Measurements from ENCODE around the gene NIM1K.
"Not testable (repeated sequence)": the region's sequence is repeated elsewhere in the genome, so short reads cannot be mapped to it uniquely, and the experiment has no call there.

Gene NIM1K

GRCh38 chr5:43191740-43192557 is at the start of gene NIM1K:
Gene NIM1K (plus strand): TSS chr5:43192225. CDS start chr5:43245776, 53,551 bp downstream.
- peak; percentile 69 for DNase-seq (ENCODE audit: low spot score)

- no peak for DNase-seq (ENCODE audit: low spot score)
Measured at GRCh38 chr5:43145071-43145470, 47.0 kb upstream of the NIM1K start.

DNA sequence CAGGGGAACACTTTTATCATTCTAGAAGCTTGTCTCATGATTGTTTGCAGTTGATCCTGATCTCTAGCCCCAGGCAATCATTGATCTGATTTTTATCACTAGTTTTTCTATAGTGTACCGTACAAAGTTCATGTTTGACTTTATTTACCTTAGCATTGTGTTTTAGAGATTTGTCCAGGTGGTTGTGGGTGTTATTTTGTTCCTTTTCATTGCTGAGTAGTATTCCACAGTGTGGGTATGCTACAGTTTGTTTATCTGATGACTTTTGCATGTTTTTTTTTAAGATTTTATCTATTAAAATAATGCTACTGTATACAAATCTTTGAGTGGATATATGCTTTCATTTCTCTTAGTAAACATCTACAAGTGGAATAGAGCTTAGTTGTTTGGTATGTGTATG is 45.1 kb upstream of the NIM1K start:
- no peak for DNase-seq (ENCODE audit: low spot score)

- DNase-seq (ENCODE audit: low spot score), result no peak
Measured at GRCh38 chr5:43148417-43148816, 43.6 kb upstream of the NIM1K start.

GRCh38 chr5:43149231-43149630 is 42.8 kb upstream of the NIM1K start:
- DNase-seq (ENCODE audit: low spot score), result no peak

DNA sequence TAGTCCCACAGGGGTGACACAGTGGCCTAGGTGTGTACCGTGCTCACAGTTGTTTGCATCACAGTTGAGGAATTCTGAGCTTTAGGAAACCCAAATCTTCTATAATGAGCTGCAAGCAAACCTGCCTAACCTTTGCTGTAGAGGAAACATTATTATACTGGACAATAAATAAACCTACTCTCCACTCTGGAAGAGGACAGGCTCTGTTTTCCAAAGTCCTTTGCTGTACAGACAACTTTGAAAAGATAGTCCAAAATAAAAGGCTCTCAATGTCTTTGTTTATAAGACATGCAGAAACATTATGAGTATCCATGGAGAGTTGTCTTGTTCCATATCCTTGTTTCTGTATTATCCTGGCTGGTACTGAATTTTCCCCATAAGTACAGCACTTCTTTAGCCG is 42.0 kb upstream of the NIM1K start:
- no peak for DNase-seq (ENCODE audit: low spot score)

DNA sequence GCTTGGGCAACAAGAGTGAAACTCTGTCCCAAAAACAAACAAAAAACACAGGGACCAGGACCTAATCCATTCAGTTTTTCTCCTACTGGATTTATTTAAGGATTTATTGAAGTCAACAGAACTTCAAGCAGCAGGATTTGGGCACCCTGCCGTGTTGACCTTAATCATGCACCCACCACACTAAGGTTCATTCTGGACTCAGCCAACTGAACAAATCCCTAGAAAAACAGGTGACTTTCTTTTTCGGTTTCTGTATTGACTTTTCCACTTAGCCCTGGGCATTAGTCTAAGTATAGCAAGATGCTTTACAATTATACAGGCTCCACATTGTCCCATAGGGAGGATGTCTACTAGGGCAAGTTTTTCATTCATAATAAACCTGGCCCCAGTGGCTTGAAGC is 41.3 kb upstream of the NIM1K start:
- no peak for DNase-seq (ENCODE audit: low spot score)

DNA sequence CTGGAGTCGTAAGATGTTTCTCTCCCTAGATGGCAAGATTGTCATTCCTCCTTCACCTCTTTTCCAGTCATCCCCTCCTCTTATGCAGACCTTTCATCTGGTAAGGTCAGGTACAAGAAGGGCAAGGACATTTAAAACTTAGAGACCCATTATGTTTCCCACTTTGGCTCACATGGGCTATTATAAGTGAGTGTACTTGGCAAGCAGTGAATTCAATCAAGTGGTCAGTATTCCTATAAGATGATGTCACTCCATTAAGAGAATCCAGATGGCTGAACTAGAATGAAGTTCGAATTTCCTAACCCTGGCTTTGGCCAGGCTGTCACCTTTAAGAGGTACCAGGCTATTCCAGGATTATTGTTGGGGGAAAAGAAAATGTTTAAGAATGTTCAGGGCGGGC is 39.1 kb upstream of the NIM1K start:
- DNase-seq (ENCODE audit: low spot score), result no peak

- DNase-seq (ENCODE audit: low spot score), result no peak
Measured at GRCh38 chr5:43154469-43154868, 37.6 kb upstream of the NIM1K start.

DNA sequence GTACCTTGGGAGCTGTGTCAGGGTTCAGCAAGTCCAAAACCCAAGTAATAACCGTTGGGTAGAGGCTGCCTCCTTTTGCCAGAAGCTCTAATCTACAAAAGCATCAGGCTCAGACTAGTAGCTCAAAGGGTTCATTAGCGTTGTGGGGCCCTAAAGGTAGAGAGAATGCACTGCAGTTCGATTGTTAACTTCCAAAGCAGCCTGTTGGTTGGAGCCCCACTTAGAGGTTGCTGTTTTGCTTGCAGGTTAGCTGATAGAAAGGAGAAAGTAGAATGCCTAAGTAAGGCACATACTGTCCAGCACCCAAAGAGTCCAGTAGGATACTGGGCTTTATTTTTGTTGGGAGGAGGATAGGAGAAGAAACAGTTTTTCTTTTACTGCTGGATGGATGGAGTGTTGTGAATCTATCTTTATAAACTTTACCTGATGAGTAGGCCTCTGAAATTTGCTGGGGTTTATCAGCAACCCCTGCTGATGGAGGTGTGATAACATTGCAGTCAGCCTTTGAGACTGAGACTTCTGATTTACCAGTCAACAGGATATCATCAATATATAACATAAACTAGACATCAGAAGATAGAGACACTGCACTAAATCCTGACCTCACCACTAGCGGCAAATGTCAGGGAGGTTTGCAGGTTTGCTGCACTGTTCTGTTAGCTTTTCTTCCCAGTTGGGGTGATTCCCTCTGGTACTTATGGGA is 36.5 kb upstream of the NIM1K start:
- no peak for DNase-seq (ENCODE audit: low spot score)

DNA sequence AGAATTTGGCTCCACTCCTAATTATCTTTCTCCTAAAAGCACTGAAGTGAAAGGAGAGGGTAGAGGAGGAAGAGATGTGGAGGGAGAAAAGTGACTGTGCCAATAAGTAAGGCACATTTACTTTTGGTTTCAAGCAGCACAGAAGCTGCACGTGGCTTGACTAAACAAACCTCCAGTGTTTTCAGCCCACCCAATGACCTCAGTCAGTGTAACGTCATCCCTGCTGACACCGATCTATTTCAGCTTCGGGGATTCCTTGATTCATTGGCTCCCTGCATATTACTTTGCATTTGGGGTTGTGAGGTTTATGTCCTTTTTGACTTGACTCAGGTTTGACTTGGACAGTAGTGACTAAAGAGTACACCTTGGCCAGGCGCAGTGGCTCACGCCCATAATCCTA is 35.6 kb upstream of the NIM1K start:
- no peak for DNase-seq (ENCODE audit: low spot score)

DNA sequence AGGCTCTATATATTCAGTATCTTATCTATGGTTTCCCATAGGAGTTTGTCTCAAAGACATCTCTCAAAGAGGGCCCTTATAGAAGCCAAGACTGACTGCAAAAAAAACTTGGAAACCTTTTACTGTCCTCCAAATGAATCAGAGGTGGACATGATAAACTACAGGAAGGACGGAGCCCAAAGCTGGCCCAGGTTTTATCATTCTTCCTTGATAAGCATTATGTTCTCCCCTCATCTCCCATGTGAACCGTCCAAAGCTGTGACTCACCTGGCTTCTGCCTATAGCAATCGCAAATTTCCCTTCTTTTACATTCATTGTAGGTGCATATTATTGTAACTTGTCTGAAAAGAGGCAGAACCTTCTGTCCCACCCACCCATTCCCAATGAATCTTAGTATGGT is 35.0 kb upstream of the NIM1K start:
- DNase-seq (ENCODE audit: low spot score), result no peak

- no peak for DNase-seq (ENCODE audit: low spot score)
Measured at GRCh38 chr5:43161244-43161643, 30.8 kb upstream of the NIM1K start.

DNA sequence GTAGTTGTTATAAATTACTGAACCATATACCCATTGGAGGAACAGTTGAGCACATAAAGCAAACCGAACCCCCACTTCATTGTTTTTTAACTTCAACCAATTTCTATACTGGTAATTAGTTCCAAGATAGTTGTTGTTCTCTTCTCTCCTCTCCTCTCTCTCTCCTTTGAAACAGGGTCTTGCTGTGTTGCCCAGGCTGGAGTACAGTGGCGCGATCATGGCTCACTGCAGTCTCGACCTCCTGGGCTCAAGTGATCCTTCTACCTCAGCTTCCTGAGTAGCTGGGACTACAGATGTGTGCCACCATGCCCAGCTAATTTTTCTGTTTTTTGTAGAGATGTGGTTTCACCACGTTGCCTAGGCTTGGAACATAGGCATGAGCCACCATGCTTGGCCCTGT is 27.2 kb upstream of the NIM1K start:
- DNase-seq (ENCODE audit: low spot score), result not testable (repeated sequence)

- DNase-seq (ENCODE audit: low spot score), result no peak
Measured at GRCh38 chr5:43165323-43165722, 26.7 kb upstream of the NIM1K start.

DNA sequence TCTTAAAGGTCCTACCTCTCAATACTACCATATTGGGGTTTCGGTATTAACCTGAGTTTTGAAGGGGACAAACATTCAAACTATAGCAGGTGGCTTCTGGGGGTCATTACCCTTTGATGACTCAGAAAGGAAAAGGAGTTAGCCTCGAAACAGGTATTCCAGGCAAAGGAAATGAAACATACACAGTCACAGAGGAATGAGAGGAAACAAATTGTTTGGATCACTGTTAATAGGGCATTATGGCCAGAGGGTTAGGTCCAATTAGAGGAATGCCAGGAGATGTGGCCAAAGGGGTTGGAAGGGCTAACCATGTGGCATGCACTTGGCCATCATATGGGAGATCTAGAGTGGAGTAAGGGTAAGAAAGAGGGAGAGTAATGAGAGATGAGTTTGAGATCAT is 23.9 kb upstream of the NIM1K start:
- no peak for DNase-seq (ENCODE audit: low spot score)

GRCh38 chr5:43171451-43171850 is 20.6 kb upstream of the NIM1K start:
- no peak for DNase-seq (ENCODE audit: low spot score)

DNA sequence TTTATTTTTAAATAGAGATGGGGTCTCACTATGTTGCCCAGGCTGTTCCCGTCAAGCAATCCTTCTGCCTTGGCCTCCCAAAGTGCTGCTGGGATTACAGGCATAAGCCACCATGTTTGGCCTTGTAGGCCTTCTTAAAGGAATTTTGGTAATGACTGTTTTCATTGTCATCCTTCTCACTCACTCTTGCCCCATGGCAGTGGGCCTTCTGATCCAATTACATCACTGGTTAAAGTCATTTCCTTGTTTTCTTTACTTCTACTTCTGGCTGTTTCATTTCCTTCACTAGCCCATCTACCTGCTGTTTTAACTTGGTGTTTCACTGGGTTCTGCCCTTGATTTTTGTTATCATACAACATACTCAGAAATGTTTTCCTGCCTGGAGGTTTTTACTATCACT is 20.1 kb upstream of the NIM1K start:
- no peak for DNase-seq (ENCODE audit: low spot score)

GRCh38 chr5:43172779-43173178 is 19.2 kb upstream of the NIM1K start:
- DNase-seq (ENCODE audit: low spot score), result no peak

DNA sequence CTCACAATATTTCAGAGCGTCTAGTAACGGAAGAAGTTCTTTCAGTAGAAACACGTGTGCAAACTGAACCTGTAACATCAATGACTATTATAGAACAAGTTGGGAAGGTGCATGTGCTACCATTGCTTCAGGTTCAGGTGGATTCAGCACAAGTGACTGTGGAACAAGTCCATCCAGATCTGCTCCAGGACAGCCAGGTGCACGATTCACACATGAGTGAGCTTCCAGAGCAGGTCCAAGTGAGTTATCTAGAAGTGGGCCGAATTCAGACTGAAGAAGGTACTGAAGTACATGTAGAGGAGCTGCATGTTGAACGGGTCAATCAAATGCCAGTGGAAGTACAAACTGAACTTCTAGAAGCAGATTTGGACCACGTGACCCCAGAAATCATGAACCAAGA is 17.4 kb upstream of the NIM1K start:
- no peak for DNase-seq (ENCODE audit: low spot score)

- no peak for DNase-seq (ENCODE audit: low spot score)
Measured at GRCh38 chr5:43179836-43180235, 12.2 kb upstream of the NIM1K start.

DNA sequence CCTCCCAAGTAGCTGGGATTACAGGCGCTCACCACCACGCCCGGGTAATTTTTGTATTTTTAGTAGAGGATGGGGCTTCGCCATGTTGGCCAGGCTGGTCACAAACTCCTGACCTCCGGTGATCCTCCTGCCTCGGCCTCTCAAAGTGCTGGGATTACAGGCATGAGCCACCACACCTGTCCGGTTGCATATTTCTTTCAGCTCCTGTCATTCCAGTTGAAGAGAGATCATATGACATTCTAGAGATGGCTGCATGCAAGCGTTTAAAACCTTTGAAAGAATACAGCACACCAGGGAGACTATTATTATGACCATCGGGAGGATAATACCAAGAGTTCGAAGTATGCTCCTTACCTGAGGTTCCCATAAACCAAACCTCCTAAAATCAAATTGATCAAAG is 9.6 kb upstream of the NIM1K start:
- no peak for DNase-seq (ENCODE audit: low spot score)

DNA sequence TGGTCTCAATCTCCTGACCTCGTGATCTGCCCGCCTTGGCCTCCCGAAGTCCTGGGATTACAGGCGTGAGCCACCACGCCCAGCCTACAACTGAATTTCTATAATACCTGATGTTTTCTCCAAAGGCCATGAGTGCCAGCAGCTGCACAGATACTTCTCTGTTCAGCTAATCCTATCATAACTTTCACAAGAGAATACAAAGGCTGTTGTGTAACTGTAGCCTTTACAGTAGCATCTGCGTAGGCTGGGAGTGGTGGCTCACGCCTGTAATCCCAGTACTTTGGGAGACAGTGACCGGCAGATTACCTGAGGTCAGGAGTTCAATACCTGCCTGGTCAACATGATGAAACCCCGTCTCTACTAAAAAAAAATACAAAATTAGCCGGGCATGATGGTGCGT is 8.9 kb upstream of the NIM1K start:
- not testable (repeated sequence) for DNase-seq (ENCODE audit: low spot score)

Measured in left forelimb (tissue), 1 donor.